ENCODE measurements around the gene SHOC2. TPM values are rescaled to one million over a fixed set of nuclear protein-coding genes. Genes with fewer than 3 reads are reported as not detected.

Gene SHOC2
- 32.4 and 32.6 TPM in 2 replicates for total RNA-seq
- polyA plus RNA-seq (2012): 18.9 TPM

DNA sequence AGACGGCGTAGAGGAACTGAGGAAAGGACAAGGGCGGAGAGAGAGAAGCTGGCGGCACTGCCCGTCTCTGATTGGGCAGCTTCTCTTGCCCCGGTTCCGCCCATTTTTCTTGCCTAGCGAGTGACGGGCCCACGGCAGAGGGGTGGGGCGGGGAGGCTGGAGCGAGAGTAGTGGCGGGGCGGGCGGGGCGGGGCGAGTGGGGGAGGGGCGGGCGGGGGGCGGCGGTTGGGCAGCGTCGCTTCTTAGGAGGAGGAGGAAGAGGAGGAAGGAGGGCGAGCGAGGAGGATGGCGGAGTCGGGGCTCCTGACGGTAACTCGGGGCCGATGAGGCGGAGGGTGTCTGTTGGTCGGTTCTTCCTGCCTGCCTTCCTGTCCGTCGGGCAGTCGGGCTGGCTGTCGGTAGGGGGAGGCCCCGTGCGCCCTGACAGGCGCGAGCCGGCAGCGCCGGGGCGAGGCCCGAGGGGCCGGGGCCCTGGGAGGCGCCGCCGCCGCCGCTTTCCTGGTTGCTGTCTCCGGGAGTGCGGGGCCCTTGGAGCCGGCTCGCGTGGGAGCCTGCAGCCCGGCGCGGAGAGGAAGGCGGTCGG is at the start of gene SHOC2:
Gene SHOC2, plus strand, starts transcription at position 256 of the 583 bp plus-strand sequence. CDS start 44,755 bp downstream, outside the sequence.
- no peak for DNase-seq (ENCODE audit: low read depth)

- no peak for DNase-seq (ENCODE audit: low read depth)
Observed at GRCh38 chr10:110870823-110871297, 48.5 kb upstream of the SHOC2 start.

DNA sequence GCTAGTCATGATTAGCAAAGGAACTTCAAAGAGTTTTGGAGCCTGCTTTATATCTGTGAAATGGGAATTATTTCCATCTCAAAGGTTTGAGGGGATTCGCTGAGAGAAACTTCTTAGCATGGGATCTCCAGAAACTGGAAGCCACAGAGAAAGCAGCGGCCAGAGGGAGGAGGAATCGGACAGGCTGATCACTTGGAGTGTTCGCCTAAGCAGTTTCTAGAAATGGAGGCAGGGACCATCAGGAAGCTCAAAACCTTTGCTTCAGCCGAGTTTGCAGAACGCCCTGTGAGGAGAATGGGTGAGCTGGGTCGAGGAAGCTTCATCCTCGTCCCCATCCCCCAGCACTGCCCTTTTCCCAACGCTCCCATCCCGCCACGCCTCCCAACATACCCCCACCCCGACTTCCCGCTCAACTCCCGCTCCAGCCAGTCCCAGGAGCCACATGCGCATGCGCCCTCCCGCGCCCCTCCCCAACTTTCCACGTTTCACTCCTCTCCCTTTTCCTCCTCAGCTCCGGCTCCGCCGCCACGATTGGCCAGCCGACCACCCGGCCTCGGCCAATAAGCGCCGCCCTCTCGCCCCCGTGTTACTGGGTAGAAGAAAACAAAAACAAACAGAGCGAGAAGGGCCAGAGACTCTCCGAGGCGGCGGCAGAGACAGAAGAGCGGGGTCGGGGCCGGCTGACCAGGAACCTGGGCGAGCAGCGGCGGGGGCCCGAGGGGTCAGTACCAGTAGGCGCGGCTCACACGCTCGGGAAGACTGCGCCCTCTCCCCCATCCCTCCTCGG is 47.9 kb upstream of the SHOC2 start, which contains the start of gene PDCD4:
Gene PDCD4, plus strand, starts transcription at position 631 of the 787 bp plus-strand sequence. CDS start 4,100 bp downstream, outside the sequence.
- peak; percentile 99 for DNase-seq (ENCODE audit: low read depth)

DNA sequence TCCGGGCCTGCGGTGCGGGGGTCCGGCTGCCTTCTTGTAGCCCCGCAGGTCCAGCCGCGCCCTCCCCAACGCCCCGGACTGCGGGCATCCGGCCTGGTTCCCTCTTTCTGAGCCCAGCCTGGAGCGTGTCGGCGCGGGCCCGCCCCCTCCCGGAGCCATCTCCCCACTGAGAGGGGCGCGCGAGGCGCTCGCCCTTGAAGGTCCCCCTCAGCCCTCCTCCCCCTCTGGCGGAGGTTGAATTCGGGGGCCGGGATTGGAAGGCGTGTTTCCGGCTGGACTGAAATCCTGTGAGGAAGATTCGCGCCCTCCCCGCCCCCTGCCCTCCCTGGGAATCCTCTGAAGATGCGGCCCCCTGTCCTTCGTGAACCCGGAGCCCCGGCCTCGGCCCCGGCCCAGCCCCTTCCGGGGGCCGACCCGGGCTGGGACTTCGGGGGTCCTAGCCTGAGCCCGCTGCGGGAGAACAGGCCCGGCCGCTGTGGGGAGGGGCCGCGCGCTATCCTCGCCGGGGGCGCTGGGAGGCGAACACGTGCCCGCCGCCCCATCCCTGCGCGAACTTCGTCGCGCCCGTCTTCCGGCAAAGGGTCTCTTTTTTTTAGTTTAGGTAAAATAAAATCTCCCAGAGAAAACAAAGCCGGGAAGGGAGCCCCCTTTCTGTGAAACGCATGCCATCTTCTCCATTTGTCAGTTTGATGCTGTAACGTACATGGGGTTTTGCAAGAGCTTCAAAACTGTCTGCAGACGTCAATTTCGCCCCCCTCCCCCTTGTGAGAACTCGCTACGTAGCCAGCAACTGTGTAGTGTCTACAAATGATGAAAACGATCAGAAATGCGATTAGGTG is 47.0 kb upstream of the SHOC2 start:
- peak; percentile 78 for DNase-seq (ENCODE audit: low read depth)

DNA sequence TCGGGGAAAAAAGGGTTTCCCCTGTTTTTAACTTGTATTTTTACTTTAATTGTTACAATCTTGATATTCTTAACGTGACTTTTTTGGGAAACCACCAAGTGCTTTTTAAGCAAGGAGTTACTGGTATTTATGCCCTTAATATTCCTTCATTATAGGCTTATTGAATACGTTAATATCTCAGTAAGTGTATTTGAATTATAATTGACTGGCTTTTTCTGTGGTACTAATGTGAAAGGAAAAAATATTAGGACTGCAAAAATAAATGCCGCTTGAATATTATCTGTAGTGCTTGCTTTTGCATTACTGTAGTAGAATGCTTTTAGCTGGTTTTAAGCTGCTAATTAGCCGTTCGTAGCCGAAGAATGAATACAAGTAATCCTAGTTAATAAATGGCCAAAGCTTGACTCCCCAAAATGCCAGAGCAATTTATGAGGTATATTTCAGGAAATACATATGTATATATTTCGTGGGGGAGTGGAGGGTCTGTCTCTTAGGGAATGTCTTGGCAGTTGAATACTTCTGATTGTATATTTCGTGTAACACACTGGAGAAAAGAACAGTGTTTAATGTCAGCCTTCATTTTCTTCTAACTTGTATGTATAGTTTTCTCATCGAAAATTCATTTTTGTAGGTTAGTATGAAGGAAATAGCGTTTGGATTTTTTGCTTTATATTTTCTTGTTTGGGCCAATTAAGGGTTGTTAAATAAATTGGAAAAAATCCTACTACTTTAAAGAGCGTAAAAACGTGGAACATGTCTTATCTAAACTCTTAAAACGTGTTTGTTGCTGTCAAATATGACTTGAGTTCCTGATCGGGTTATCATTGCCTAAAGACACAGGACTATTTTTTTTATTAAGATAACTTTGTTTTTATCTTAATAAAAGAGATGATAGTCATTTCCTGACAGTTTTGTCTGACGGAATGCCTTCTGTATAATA is 46.1 kb upstream of the SHOC2 start:
- no peak for DNase-seq (ENCODE audit: low read depth)

GRCh38 chr10:110873951-110874350 is 45.5 kb upstream of the SHOC2 start:
- no peak for DNase-seq (ENCODE audit: low read depth)

- DNase-seq (ENCODE audit: low read depth): peak; percentile 56
Observed at GRCh38 chr10:110876000-110876399, 43.4 kb upstream of the SHOC2 start.

GRCh38 chr10:110876788-110877187 is 42.6 kb upstream of the SHOC2 start:
- DNase-seq (ENCODE audit: low read depth): no peak

GRCh38 chr10:110880012-110880411 is 39.4 kb upstream of the SHOC2 start:
- no peak for DNase-seq (ENCODE audit: low read depth)

DNA sequence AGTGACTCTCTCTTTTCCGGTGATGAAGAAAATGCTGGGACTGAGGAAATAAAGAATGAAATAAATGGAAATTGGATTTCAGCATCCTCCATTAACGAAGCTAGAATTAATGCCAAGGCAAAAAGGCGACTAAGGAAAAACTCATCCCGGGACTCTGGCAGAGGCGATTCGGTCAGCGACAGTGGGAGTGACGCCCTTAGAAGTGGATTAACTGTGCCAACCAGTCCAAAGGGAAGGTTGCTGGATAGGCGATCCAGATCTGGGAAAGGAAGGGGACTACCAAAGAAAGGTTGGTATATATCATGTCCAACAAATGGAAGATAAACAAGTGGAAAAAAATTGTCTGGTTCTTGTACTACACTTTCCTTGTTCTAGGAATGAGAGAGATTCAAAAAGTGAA is 38.2 kb upstream of the SHOC2 start:
- no peak for DNase-seq (ENCODE audit: low read depth)

GRCh38 chr10:110881905-110882304 is 37.5 kb upstream of the SHOC2 start:
- no peak for DNase-seq (ENCODE audit: low read depth)

GRCh38 chr10:110883924-110884323 is 35.5 kb upstream of the SHOC2 start:
- DNase-seq (ENCODE audit: low read depth): no peak

DNA sequence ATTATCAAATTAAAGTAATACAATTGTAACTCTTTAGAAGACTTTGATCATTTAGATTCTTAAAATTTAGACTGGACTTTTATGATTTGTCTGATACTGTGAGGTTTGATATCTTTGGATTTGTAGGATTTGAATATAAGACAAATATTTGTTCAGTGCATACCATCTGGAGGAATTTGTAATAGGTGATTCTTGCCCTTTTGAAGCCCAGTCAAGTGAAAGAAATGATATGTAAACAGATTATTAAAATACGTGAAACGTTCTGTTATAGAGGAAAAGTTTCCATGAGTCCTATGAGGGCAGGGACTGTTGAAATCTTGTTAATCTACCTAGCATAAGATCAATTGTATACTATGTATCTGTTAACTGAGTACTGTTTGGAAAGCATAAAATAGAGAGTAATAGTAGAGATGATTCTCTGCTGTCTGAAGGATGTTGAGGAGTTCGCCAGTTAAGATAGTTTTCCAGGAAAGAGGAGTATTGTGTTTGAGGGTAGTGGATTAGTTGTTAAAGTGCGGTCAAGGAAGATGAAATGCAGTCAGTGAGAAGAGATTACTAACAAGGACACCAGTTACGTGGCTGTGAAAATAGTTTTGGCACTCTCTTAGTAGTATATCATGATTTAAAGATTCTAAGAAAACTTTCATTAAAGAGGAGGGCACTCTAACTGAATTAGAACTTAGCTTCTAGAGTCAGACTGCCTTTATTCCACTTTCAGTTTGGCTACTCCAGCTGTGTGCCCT is 33.3 kb upstream of the SHOC2 start:
- no peak for DNase-seq (ENCODE audit: low read depth)

- no peak for DNase-seq (ENCODE audit: low read depth)
Observed at GRCh38 chr10:110887560-110887959, 31.8 kb upstream of the SHOC2 start.

DNA sequence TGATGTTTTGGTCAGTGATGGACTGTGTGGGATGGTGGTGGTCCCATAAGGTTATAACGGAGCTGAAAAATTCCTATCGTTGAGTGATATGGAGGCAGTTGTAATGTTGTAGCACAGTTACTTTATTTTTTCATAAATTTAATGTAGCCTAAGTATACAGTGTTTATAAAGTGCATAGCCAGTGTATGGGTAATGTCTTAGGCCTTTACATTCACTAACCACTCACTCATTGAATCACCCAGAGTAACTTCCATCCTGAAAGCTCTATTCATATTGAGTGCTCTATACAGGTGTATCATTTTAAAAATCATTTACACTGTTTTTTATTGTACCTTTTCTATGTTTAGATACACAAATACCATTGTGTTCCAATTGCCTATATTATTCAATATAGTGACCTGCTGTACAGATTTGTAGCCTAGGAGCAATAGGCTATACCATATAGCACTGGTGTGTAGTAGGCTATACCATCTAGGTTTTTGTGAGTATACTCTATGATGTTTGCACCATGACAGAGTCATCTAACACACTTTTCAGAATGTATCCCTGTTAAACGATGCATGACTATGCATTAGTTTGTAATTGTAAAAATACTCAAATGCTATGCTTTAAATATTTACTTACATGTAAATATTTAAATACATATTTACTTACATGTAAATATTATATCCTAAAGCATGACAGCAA is 26.7 kb upstream of the SHOC2 start:
- no peak for DNase-seq (ENCODE audit: low read depth)

DNA sequence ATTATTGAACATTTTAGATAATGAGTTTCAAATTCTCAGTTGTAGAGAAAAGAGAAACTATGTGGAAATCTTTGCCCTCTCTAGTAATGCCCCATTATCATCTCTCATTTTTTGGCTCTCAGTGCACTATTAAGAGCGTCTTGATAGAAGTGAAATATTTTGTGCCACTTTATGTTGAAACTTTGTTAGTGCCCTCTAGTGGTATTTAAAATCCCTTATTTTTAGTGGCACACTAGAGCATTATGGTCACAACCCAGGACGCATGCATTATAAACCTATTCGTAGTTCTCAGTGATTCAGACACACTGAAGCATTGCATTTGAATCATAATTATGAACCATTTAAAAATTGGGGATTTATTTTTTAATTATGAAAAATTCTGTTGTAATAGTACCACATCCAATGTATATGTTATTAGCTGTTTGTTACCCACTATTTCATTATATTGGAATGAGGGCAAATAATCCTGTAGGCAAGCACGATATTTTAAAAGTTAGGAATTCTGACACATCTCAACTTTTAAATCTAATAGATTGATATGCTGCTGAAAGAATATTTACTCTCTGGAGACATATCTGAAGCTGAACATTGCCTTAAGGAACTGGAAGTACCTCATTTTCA is 25.7 kb upstream of the SHOC2 start:
- DNase-seq (ENCODE audit: low read depth): peak; percentile 52

- no peak for DNase-seq (ENCODE audit: low read depth)
Observed at GRCh38 chr10:110897184-110897583, 22.2 kb upstream of the SHOC2 start.

DNA sequence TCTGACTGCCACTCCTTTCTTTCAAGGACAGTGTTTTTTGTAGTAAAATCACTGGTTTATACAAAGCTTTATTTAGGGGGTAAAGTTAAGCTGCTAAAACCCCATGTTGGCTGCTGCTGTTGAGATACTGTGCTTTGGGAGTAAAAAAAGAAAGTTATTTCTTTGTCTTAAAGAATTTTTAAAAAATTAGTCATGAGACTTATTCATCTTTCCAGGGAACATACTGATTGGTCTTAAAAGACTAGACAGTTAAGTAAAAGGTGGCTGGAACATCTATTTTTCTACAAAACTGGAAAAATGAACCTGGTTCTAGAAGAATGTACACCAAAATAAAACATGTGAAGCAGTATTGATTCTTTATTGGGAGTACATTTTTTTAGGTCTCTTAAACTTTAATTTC is 21.0 kb upstream of the SHOC2 start:
- no peak for DNase-seq (ENCODE audit: low read depth)

DNA sequence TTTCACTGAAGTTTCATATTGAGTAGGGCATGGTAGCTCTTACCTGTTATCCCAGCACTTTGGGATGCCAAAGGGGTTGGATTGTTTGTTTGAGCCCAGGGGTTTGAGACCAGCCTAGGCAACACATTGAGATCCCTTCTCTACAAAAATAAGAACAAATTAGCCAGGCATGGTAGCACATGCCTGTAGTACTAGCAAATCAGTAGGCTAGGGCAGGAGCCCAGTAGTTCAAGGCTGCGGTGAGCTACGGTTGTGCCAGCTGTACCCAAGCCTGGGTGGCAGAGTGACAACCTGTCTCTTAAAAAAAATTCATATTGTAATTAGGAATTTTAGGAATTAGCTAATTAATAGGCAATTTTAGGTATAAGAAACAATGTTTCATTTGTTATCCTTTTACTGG is 18.4 kb upstream of the SHOC2 start:
- no peak for DNase-seq (ENCODE audit: low read depth)

All from myocyte (in vitro differentiated cells).